HG03039 (cell line): ENCODE results near the gene ELP5.
A peak's percentile ranks its signal among the peaks of the same experiment; 100 is the strongest.
"Not testable (repeated sequence)": the region's sequence is repeated elsewhere in the genome, so short reads cannot be mapped to it uniquely, and the experiment has no call there.

Source experiments
- ATAC-seq: cut with Tn5 transposase; IDR thresholded peaks from one replicate; pipeline ENCODE4 v1.9.1; 2021; ENCODE audit warnings: mild to moderate bottlenecking, moderate library complexity; ENCODE audit not compliant: unreplicated experiment

The ELP5 gene

GRCh38 chr17:7235693-7236665 lies 16.0 kb upstream of the ELP5 start:
- no peak for ATAC-seq

- ATAC-seq = no peak
Observed at GRCh38 chr17:7236808-7237207, 15.2 kb upstream of the ELP5 start.

- ATAC-seq = no peak
Observed at GRCh38 chr17:7237266-7237760, 14.7 kb upstream of the ELP5 start.

GRCh38 chr17:7237761-7238419 lies 14.1 kb upstream of the ELP5 start:
- no peak for ATAC-seq

- no peak for ATAC-seq
Observed at GRCh38 chr17:7238420-7239090, 13.5 kb upstream of the ELP5 start.

- peak; percentile 36 for ATAC-seq
Observed at GRCh38 chr17:7239091-7240027, 12.7 kb upstream of the ELP5 start, which contains the start of gene PHF23. Gene PHF23, minus strand, starts transcription at chr17:7239457. Its CDS starts 178 bp downstream, at chr17:7239279.

- no peak for ATAC-seq
Observed at GRCh38 chr17:7240375-7240774, 11.6 kb upstream of the ELP5 start.

- no peak for ATAC-seq
Observed at GRCh38 chr17:7241090-7241733, 10.8 kb upstream of the ELP5 start.

GRCh38 chr17:7241783-7242716 lies 10.0 kb upstream of the ELP5 start, which contains the start of gene GABARAP:
Gene GABARAP, minus strand, starts transcription at chr17:7242449. Its CDS starts 119 bp downstream, at chr17:7242330.
- ATAC-seq = peak; percentile 23

GRCh38 chr17:7242717-7243452 lies 9.1 kb upstream of the ELP5 start:
- ATAC-seq = peak; percentile 38

GRCh38 chr17:7243453-7243729 lies 8.6 kb upstream of the ELP5 start:
- no peak for ATAC-seq

- ATAC-seq = not testable (repeated sequence)
Observed at GRCh38 chr17:7243838-7244237, 8.2 kb upstream of the ELP5 start.

- ATAC-seq = no peak
Observed at GRCh38 chr17:7246779-7247178, 5.2 kb upstream of the ELP5 start.

- ATAC-seq = no peak
Observed at GRCh38 chr17:7248796-7249195, 3.2 kb upstream of the ELP5 start.

GRCh38 chr17:7249214-7249613 lies 2.8 kb upstream of the ELP5 start:
- no peak for ATAC-seq

- no peak for ATAC-seq
Observed at GRCh38 chr17:7249830-7250229, 2.2 kb upstream of the ELP5 start.

GRCh38 chr17:7250695-7251627 lies 1.1 kb upstream of the ELP5 start:
- ATAC-seq = no peak
